SK-MEL-5 (cell line): ENCODE results near the gene NOL9. TPM values are rescaled to one million over a fixed set of nuclear protein-coding genes. Genes with fewer than 3 reads are reported as not detected.

Source experiments
- DNase-seq: peaks from one replicate; pipeline ENCODE4 v3.0.0-alpha.2; 2016; ENCODE audit warnings: low read depth, low spot score
- in situ Hi-C: cut with HindIII; loops from 2 replicates; pipeline ENCODE4 v1.10.0; 2016; ENCODE audit warnings: low sequenced_read_pairs, high pct_unique_total_duplicates, low pct_unique_long_range_greater_than_20kb
- small RNA-seq, 2 experiments: library from RNA; depleted of rRNA; stranded (forward); fragments of <200 nt; gene quantifications; one replicate each; pipeline ENCODE3, GENCODE V24; 2014
- total RNA-seq: library from RNA; depleted of rRNA; stranded (reverse); fragments of >200 nt; shearing (Covaris generic); gene quantifications from 2 replicates; pipeline ENCODE4 v1.2.3, GENCODE V29; 2014; rRNA removed

Gene NOL9
- total RNA-seq, 1 experiment from 2014 or later: 23.4 TPM

DNA sequence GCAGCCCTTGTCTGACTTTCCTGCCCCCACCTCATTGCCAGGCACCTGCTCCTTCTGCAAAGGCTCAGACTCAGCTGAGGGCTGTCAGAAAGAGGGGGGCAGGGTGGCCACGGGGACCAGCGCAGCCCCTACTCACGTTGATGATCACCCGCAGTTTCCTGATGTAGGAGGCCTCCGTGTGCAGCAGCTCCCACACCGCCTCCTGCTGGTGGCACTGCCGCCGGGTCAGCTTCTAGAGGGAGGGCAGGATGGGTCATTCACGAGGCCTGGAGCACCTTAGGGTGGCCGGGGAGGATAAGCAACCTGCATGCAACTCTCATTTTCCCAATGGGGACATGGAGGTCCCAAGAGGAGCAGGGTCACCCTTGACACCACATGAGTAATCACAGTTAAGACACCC, 81.9 kb downstream of the NOL9 start:
- in situ Hi-C loops: no loop called here

GRCh38 chr1:6471970-6472368, 82.3 kb downstream of the NOL9 start:
- in situ Hi-C loops: no loop called here
- no peak for DNase-seq

More for the DNA sequence above, 81.9 kb downstream of the NOL9 start:
- no peak for DNase-seq

Small RNAs within 50 kb of the gene (small RNA-seq; reads per million reads assigned to genes)
- gene RNU6-731P: 0 reads per million in 2 experiments

Other genes starting within 250 kb of the NOL9 start
- gene ACOT7, start 160.7 kb downstream of the NOL9 start, total RNA-seq: 125 and 132 TPM in 2 replicates
- 1.1 and 2.4 TPM in 2 replicates for gene HES2, start 134.6 kb downstream of the NOL9 start, total RNA-seq
- 0.40 and 0.96 TPM in 2 replicates for gene ESPN, start 129.7 kb downstream of the NOL9 start, total RNA-seq
- 0.96 and 1.2 TPM in 2 replicates for gene TNFRSF25, start 88.3 kb downstream of the NOL9 start, total RNA-seq
- gene PLEKHG5, start 62.8 kb downstream of the NOL9 start, total RNA-seq: 1.7 and 2.7 TPM in 2 replicates
- gene TAS1R1, start 794 bp upstream of the NOL9 start, total RNA-seq: not detected in 2 replicates
- gene ZBTB48, start 25.5 kb upstream of the NOL9 start, total RNA-seq: 12.2 and 12.8 TPM in 2 replicates
- gene KLHL21, start 48.4 kb upstream of the NOL9 start, total RNA-seq: 28.2 and 29.0 TPM in 2 replicates
- 7.1 and 7.4 TPM in 2 replicates for gene PHF13, start 59.2 kb upstream of the NOL9 start, total RNA-seq
- 20.8 and 22.6 TPM in 2 replicates for gene THAP3, start 70.4 kb upstream of the NOL9 start, total RNA-seq
- 40.9 and 48.1 TPM in 2 replicates for gene DNAJC11, start 147.3 kb upstream of the NOL9 start, total RNA-seq
- 47.4 and 52.5 TPM in 2 replicates for gene CAMTA1, start 230.9 kb upstream of the NOL9 start, total RNA-seq